DMS114 treated with DMSO at 0.1 percent for 48 hours (cell line): ENCODE results near the gene DAND5.

Experiments
- DNase-seq: peaks from one replicate; lab custom pipeline; 2025; ENCODE audit not compliant: unreplicated experiment; lab: John Stamatoyannopoulos, UW

The DAND5 gene

GRCh38 chr19:13022111-13022858, 52.9 kb downstream of the DAND5 start:
- no peak for DNase-seq

DNA sequence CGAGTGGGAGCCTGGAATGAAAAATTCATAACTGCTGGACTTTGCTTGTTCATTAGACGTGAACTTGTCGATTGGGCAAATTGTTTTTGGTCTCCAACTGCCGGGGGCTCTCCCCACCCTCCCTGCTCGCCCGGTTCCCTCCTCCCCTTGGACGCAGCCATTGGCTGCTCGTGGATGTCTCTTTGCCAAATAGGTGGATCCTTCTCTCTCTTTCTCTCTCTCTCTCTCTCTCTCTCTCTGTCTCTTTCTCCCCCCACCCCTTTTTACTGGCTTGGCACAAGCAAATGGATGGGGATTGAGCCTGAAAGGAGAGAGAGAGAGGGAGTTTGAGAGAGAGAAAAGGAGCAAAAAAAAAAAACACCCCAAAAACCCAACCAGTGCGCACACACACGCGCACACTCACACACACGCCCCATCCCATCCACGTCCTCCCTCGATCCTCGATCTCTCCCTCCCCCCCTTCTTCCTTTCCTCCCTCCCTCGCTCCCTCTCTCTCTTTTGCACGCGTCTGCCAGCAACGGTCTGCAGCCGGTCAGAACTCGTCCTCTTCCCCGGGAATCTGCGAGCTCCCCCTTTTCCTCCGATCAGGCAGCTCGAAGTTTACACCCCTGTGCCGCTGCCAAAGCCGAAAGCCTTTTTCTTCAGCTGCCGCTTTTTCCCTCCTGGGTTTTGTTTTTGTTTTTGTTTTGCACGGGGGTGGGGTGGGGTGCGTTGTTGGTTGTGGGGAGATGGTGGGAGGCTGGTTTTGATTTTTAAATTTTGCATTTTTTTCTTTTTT, 53.7 kb downstream of the DAND5 start:
- DNase-seq, result peak; percentile 39

DNA sequence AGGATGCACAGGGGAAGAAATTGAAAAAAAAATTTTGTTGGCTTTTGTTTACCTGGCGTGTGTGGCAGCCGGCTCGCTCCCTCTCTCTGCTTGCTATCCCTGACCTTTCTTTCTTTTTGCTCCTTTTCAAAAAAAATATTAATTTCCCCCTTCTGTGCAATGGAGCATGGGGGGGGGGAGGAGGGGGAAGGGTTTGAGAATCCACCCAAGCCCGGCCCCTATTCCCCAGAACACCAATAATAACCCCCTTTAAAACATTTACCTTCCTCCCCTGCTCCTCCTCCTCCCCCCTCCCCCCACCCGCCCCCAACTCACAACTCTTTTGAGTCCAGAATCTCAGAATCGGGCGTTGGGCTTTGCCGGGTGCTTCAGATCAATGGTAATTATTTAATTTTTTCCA, 54.3 kb downstream of the DAND5 start:
- no peak for DNase-seq
